Neural cell (in vitro differentiated cells): ENCODE measurements around the gene KCTD11. TPM values are rescaled to one million over a fixed set of nuclear protein-coding genes. Genes with fewer than 3 reads are reported as not detected.

Experiments used
- H2AFZ ChIP-seq: fragments of 200-600, 300-800 bp; sonication (generic), shearing (Covaris generic); 2 replicates; pipeline ENCODE4 v1.6.0; 2014; ENCODE audit warnings: low read depth, mild to moderate bottlenecking, antibody characterized with exemption, low read length, moderate library complexity
- H3F3A ChIP-seq: fragments of 200-600 bp; shearing (Covaris generic); 2 replicates; pipeline ENCODE4 v1.6.1; 2016; ENCODE audit warnings: mild to moderate bottlenecking, moderate library complexity, mixed read lengths, antibody characterized with exemption, low read length; ENCODE audit not compliant: insufficient read depth, poor library complexity, severe bottlenecking
- H3K27ac ChIP-seq: fragments of 200-600, 300-800 bp; sonication (generic), shearing (Covaris generic); 2 replicates; pipeline ENCODE4 v1.5.1; 2014; ENCODE audit warnings: mild to moderate bottlenecking, low read length, moderate library complexity
- H3K27me3 ChIP-seq: fragments of 300-800, 200-600 bp; sonication (generic), shearing (Covaris generic); 2 replicates; pipeline ENCODE4 v1.6.0; 2014; ENCODE audit warnings: mild to moderate bottlenecking, low read depth, low read length, moderate library complexity; ENCODE audit not compliant: insufficient read depth
- H3K36me3 ChIP-seq: fragments of 300-800, 200-600 bp; sonication (generic), shearing (Covaris generic); 2 replicates; pipeline ENCODE4 v1.5.1; 2014; ENCODE audit warnings: mild to moderate bottlenecking, antibody characterized with exemption, low read length, moderate library complexity; ENCODE audit not compliant: insufficient read depth
- H3K4me2 ChIP-seq: fragments of 300-800, 200-600 bp; sonication (generic), shearing (Covaris generic); 2 replicates; pipeline ENCODE4 v1.6.0; 2014; ENCODE audit warnings: mild to moderate bottlenecking, low read length
- H3K4me3 ChIP-seq: fragments of 300-800, 200-600 bp; sonication (generic), shearing (Covaris generic); 2 replicates; pipeline ENCODE4 v1.5.1; 2014; ENCODE audit warnings: mild to moderate bottlenecking, low read length, moderate library complexity
- H3K79me2 ChIP-seq: fragments of 200-600 bp; shearing (Covaris generic); replicated peaks from 2 replicates; pipeline ENCODE4 v1.6.0; 2014; ENCODE audit warnings: mild to moderate bottlenecking, low read length, moderate library complexity; ENCODE audit not compliant: insufficient read depth
- H3K9ac ChIP-seq: fragments of 300-800, 200-600 bp; sonication (generic), shearing (Covaris generic); 2 replicates; pipeline ENCODE4 v1.6.1; 2016; ENCODE audit warnings: mild to moderate bottlenecking, low read length, mixed read lengths
- H3K9me2 ChIP-seq: fragments of 200-600 bp; shearing (Covaris generic); 2 replicates; pipeline ENCODE4 v1.6.1; 2016; ENCODE audit warnings: mild to moderate bottlenecking, low read length, mixed read lengths; ENCODE audit not compliant: insufficient read depth
- H3K9me3 ChIP-seq: fragments of 200-600, 300-800 bp; sonication (generic), shearing (Covaris generic); 2 replicates; pipeline ENCODE4 v1.6.1; 2016; ENCODE audit warnings: mild to moderate bottlenecking, mixed run types, low read length, moderate library complexity, mixed read lengths
- H4K20me1 ChIP-seq: fragments of 200-600 bp; shearing (Covaris generic); 2 replicates; pipeline ENCODE4 v1.6.1; 2016; ENCODE audit warnings: mild to moderate bottlenecking, mixed run types; ENCODE audit not compliant: insufficient read depth
- EP300 ChIP-seq: fragments of 450-650 bp; conservative IDR thresholded peaks from 2 replicates; pipeline ENCODE4 v1.6.1; 2014; ENCODE audit warnings: antibody characterized with exemption, mild to moderate bottlenecking, moderate library complexity; ENCODE audit not compliant: poor library complexity, severe bottlenecking
- EZH2 ChIP-seq: fragments of 200-600, 300-800 bp; shearing (Covaris generic), sonication (generic); IDR thresholded peaks from 2 replicates; pipeline ENCODE4 v1.6.1; 2014; ENCODE audit warnings: antibody characterized with exemption, low read length, borderline replicate concordance, mild to moderate bottlenecking; ENCODE audit not compliant: insufficient read depth, poor library complexity, severe bottlenecking
- MXI1 ChIP-seq: fragments of 450-650 bp; conservative IDR thresholded peaks from 2 replicates; pipeline ENCODE4 v1.6.1; 2014; ENCODE audit warnings: antibody characterized with exemption, mild to moderate bottlenecking; ENCODE audit not compliant: poor library complexity, severe bottlenecking
- POLR2AphosphoS5 ChIP-seq: IDR thresholded peaks from 2 replicates; pipeline ENCODE4 v1.6.1; 2012
- RAD21 ChIP-seq: fragments of 450-650 bp; conservative IDR thresholded peaks from 2 replicates; pipeline ENCODE4 v1.6.1; 2014; ENCODE audit warnings: antibody characterized with exemption, mild to moderate bottlenecking, moderate library complexity
- SMC3 ChIP-seq: fragments of 450-650 bp; conservative IDR thresholded peaks from 2 replicates; pipeline ENCODE4 v1.6.1; 2014; ENCODE audit warnings: antibody characterized with exemption, mild to moderate bottlenecking, moderate library complexity; ENCODE audit not compliant: poor library complexity
- TAF1 ChIP-seq: IDR thresholded peaks from 2 replicates; pipeline ENCODE4 v1.6.1; 2012; ENCODE audit warnings: low read depth
- polyA plus RNA-seq: library from polyadenylated mRNA; depleted of rRNA; stranded (reverse); fragments of >200 nt; gene quantifications from 2 replicates; pipeline ENCODE4 v1.2.3, GENCODE V29; 2014
- TF ChIP-seq, protein P1 (sequence below): fragments of 450-650 bp; IDR thresholded peaks from 2 replicates; pipeline ENCODE4 v1.5.1; 2014; ENCODE audit warnings: antibody characterized with exemption, mild to moderate bottlenecking, moderate library complexity; ENCODE audit not compliant: poor library complexity, severe bottlenecking

The KCTD11 gene
- polyA plus RNA-seq, 1 donor from 2014 or later, result 2.8 TPM

DNA sequence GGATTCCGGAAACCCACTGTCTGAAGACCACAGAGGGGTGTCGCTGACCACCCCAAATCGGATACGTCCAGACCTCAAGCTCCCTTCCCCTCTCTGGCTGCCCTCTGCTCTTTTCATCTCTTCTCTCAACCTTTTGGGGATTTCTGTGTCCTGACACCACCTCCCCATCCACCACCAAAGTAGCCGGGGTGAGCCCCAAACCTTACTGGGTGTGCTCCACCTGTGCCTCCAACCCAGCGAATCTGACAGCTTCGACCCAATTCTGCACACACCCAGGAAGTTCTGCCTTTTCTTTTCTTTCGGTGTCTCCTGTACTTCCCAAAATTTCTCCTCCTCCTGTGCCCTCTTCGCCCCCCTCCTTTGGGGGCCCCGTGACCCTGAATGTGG, 534 bp downstream of the KCTD11 start:
- Histone ChIP-seq H3K9ac (peak overlapping the region; percentile 89), H3F3A (no peaks in the 10 kb centered on the region), H3K36me3 (no peaks in the 10 kb centered on the region), H3K9me3 (no peaks in the 10 kb centered on the region), H3K79me2 (peaks cover 3% of the 10 kb centered on the region), H4K20me1 (no peaks in the 10 kb centered on the region), H3K27ac (peak overlapping the region; percentile 78), H2AFZ (no peak overlapping the region), H3K27me3 (no peaks in the 10 kb centered on the region), H3K9me2 (no peaks in the 10 kb centered on the region), H3K4me3 (peak overlapping the region; percentile 92), H3K4me2 (peak overlapping the region; percentile 30)
- TF ChIP-seq RAD21, result no peak
- TF ChIP-seq, protein P1, sequence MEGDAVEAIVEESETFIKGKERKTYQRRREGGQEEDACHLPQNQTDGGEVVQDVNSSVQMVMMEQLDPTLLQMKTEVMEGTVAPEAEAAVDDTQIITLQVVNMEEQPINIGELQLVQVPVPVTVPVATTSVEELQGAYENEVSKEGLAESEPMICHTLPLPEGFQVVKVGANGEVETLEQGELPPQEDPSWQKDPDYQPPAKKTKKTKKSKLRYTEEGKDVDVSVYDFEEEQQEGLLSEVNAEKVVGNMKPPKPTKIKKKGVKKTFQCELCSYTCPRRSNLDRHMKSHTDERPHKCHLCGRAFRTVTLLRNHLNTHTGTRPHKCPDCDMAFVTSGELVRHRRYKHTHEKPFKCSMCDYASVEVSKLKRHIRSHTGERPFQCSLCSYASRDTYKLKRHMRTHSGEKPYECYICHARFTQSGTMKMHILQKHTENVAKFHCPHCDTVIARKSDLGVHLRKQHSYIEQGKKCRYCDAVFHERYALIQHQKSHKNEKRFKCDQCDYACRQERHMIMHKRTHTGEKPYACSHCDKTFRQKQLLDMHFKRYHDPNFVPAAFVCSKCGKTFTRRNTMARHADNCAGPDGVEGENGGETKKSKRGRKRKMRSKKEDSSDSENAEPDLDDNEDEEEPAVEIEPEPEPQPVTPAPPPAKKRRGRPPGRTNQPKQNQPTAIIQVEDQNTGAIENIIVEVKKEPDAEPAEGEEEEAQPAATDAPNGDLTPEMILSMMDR, result peak; percentile 30

DNA sequence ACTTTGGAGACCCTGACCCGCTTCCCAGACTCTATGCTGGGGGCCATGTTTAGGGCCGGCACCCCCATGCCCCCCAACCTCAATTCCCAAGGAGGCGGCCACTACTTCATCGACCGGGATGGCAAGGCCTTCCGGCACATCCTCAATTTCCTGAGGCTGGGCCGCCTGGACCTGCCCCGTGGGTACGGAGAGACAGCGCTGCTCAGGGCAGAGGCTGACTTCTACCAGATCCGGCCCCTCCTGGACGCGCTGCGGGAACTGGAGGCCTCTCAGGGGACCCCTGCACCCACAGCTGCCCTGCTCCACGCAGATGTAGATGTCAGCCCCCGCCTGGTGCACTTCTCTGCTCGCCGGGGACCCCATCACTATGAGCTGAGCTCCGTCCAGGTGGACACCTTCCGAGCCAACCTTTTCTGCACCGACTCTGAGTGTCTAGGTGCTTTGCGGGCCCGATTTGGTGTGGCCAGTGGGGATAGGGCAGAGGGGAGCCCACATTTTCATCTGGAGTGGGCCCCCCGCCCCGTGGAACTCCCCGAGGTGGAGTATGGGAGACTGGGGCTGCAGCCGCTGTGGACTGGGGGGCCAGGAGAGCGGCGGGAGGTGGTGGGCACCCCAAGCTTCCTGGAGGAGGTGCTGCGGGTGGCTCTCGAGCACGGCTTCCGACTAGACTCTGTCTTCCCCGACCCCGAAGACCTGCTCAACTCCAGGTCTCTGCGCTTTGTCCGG, 1.1 kb downstream of the KCTD11 start:
- H3K9ac ChIP-seq, result no peak overlapping the region
- H3K27ac ChIP-seq, result no peak overlapping the region

DNA sequence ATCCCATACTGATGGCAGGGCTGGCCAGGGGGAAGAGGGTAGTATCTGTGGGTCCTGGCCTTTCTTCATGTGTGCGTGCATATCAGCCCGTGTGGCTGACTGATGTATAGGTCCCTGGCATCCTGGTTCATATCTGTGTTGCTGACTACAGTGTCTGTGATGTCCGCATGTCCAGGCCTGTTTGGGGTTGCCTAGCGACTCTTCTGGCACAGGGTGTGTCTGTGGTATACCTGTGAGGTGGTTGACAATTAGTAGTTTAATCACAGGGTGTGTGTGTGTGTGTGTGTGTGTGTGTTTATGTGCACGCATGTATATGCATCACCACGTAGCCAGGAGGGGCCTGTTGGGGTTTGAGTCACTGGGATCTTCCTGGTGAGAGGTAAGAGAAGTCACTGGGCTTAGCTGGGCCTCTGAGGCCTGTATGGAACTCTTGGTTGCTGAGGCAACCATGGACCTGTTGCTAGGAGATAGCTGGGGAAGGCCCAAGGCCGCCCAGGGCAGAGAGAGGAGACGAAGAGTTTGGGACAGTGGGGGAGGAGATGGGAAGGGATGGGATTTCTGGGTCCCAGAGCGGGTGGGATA, 2.4 kb downstream of the KCTD11 start:
- Histone ChIP-seq H3K27me3 (no peaks in the 10 kb centered on the region), H3K79me2 (peaks cover 3% of the 10 kb centered on the region), H3K9me2 (no peaks in the 10 kb centered on the region), H3K9me3 (no peaks in the 10 kb centered on the region), H3K36me3 (no peaks in the 10 kb centered on the region), H3F3A (no peaks in the 10 kb centered on the region), H2AFZ (no peak overlapping the region), H3K27ac (no peak overlapping the region), H3K4me3 (peak overlapping the region; percentile 15), H3K9ac (peak overlapping the region; percentile 3), H3K4me2 (no peak overlapping the region), H4K20me1 (no peaks in the 10 kb centered on the region)
- TF ChIP-seq EZH2, result no peak
- no peak for TF ChIP-seq MXI1
- no peak for TF ChIP-seq EP300
- no peak for TF ChIP-seq POLR2AphosphoS5
- no peak for TF ChIP-seq TAF1
- TF ChIP-seq, protein P1, result no peak
- no peak for TF ChIP-seq SMC3

More for the DNA sequence above, 1.1 kb downstream of the KCTD11 start:
- Histone ChIP-seq H4K20me1 (no peaks in the 10 kb centered on the region), H3F3A (no peaks in the 10 kb centered on the region), H3K79me2 (peaks cover 3% of the 10 kb centered on the region), H3K4me2 (no peak overlapping the region), H3K9me3 (no peaks in the 10 kb centered on the region), H3K27me3 (no peaks in the 10 kb centered on the region), H3K9me2 (no peaks in the 10 kb centered on the region), H3K4me3 (peak overlapping the region; percentile 92), H3K36me3 (no peaks in the 10 kb centered on the region), H2AFZ (no peak overlapping the region)
- no peak for TF ChIP-seq POLR2AphosphoS5
